Fibroblast of skin of scalp (primary cell): ENCODE data around the gene ZNF92. TPM values are rescaled to one million over a fixed set of nuclear protein-coding genes. Genes with fewer than 3 reads are reported as not detected.
"Not testable (repeated sequence)": the region's sequence is repeated elsewhere in the genome, so short reads cannot be mapped to it uniquely, and the experiment has no call there.

ENCODE experiments used
- DNase-seq: peaks from one replicate; pipeline ENCODE4 v3.0.0-alpha.2; 2013
- polyA plus RNA-seq, 2 experiments: library from polyadenylated mRNA; unstranded; fragments of 120-200 nt; gene quantifications; one replicate each; pipeline ENCODE4 v1.2.1, GENCODE V29; 2013; ENCODE audit not compliant: insufficient read length in 2 of 2

Gene ZNF92
- polyA plus RNA-seq (2013, experiment 1 of 2; ENCODE audit: insufficient read length): 4.3 TPM
- 4.1 TPM for polyA plus RNA-seq (2013, experiment 2 of 2; ENCODE audit: insufficient read length)

DNA sequence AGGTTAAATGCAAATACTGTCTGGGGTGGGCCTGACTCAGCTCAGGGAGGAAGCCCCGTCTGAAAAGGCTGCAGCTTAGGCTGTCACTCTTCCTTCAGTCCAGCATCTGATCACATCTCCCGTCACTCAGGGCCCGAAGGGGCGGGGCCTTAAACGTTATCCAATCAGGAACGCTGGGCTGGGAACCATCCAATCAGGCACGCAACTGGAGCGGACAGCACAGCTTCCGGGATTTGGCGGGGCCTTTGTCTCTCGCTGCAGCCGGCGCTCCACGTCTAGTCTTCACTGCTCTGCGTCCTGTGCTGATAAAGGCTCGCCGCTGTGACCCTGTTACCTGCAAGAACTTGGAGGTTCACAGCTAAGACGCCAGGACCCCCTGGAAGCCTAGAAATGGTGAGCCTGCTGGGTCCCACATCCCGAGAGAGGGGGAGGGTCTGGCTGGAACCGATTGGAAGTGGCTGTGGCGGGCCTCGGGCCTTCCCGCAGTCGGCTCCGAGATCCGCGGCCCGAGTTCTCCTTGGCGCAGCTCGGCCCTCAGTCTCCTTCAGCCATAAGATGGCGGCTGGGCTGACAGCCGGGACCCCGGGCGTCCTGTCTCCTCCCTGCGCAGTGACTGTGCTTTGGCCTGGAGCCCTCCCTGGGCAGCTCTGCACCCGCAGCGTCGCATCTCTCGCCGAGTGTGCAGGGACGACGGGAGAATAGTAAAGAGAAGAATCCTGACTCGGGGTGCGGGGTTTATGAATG, at the start of gene ZNF92:
ZNF92 (plus strand) TSS at position 248 of the 744 bp plus-strand sequence; CDS start at position 391, 143 bp downstream.
- DNase-seq: peak; percentile 95

DNA sequence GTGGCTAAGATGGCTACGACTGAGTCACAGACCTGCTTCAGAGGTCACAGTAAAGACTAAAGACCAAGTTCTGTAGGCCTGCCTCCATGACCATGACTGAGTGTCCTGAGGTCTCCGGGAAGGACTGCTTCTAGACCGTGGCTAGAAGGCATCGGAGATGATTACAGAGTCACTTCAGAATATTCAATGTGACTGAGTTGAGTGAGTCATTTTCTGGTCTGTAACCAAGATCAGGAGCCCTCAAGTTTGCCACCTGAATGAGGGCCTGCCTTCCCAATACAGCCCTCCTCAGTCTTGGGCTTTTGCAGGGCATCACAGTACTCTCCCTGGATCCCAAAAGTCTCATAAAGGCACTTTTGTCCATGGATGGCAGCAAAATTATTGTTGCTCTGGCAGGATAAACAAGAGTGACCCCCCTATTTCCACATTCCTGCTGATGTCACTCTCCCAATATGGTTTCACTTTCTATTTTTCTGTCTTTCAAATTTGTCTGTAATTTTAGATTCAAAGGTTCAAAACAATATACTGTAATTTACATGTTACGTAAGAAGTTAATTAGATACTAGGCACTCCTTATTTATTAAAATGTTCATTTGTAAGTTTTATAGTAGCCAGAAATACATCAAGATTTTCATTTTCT, 47.7 kb upstream of the ZNF92 start:
- DNase-seq: no peak

DNA sequence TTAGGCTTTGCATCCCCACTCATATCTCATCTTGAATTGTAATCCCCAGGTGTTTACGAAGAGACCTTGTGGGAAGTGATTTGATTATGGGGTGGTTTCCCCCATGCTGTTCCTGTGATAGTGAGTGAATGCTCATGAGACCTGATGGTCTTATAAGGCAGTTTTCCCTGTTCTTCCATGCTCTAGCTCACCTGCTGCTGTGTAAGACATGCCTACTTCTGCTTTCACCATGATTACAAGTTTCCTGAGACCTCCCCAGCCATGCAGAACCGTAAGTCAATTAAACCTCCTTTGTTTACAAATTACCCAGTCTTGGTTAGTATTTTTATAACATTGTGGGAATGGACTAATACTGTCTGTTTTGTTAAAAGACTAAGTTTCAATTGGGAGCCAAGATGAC, 35.3 kb upstream of the ZNF92 start:
- DNase-seq: no peak

DNA sequence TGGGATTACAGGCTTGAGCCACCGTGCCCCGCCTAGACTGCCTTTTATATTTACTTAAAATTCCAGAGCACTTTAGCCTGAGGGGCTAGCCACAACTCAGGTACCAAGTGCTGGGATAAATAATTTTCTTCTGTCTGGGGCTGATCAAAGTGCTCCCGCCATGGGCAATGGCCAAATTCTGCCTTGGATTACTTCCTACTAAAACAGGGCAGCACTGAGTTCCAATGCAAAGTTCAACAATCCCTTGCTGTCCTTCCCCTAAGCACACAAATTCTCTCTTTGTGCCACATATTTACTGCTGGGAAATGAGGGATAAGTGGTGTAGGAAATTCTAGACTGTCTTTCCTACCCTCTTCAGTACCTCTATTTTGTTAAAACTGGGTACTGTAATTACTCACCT, 34.4 kb upstream of the ZNF92 start:
- no peak for DNase-seq

DNA sequence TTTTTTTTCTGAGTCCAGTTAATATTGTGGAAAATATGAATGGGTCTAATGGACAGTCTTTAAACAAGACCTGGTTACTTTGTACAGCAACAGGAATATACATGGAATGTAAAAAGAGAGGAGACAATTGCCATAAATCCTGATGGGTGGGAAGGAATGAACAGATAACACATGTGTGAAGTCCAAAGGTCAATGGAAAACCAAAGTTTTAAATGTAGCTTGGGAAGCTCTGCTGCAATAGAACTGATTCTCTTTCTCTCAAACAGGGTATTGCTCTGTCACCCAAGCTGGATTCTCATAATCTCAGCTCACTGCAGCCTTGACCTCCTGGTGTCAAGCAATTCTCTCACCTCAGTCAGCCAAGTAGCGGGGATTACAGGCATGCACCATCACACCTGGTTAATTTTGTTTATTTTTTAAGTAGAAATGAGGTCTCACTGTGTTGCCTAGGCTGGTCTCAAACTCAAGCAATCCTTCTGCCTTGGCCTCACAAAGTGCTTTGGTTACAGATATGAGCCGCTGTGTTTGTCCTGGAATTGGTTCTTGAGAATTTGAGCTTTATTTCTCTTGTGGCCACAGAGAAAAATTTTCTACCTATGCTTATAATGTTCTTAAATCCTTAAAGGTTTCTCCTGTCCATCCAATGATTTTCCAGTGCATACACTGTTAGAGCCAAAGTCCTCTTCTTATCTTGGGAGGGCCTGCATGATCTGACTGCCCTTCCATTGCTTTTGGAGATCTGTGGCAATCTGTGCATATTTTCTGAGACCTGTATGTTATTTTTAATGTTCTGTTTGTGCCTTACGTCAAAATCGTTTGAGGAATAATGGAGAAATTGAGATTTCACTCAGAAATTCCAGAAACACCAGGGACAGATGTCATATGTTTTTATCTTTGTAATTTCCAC, 30.7 kb upstream of the ZNF92 start:
- DNase-seq: no peak

DNA sequence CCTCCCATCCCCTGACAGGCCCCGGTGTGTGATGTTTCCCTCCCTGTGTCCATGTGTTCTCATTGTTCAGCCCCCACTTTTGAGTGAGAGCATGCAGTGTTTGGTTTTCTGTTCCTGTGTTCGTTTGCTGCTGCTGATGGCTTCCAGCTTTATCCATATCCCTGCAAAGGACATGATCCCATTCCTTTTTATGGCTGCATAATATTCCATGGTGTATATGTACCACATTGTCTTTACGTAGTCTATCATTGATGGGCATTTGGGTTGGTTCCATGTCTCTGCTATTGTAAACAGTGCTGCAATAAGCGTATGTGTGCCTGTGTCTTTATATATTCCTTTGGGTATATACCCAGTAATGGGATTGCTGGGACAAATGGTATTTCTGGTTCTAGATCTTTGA, 29.1 kb upstream of the ZNF92 start:
- DNase-seq: not testable (repeated sequence)

DNA sequence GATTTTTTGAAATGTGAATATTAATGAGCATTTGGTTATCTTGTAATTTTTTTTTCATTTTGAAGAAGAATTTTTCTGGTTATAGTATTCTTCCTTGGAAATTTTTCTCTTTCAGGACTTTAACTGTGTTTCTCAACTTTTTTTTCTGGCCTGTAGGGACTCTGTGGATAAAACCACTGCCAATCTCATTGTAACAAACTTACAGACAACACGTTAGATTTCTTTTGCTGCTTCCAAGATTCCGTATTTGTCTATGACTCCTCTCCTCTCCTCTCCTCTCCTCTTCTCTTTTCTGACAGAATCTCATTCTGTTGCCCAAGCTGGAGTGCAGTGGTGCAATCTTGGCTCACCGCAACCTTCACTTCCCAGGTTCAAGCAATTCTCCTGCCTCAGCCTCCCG, 19.4 kb upstream of the ZNF92 start:
- no peak for DNase-seq

DNA sequence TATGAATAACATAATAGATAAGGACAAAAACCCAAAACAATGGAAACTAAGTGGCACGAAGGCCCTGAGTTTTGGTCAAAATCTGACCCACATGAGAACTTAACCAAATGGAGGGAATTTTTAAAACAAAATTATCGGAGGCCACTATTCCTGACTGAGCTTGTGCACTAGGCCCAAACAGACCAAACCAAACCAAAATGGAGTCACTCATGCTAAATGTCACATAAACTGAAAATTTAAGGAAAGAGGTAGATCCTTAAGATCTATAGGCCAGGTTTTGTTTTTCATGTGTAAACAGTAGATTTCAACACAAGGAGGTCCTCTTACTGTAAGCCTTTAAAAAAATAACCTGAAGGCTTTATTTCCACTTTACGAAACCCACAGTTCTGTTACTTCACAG, 3.8 kb upstream of the ZNF92 start:
- DNase-seq: no peak

DNA sequence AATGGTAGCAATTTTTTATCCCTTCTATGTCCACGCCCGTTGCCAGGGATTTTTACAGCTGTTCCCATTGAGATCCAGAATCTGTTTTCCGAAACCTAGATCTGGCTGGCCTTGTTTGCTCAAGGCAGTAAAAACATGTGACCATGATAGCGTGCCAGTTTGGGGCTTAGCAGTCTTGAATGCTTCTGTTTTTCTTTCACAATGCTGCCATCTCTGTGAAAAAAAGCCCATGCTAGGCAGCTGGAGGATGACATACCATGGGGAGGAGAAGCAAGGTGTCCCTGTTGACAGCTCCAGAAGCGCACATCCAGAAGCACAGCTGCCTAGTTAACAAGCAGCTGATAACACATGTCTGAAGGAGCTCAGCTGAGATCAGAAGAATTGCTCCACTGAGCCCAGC, 2.2 kb upstream of the ZNF92 start:
- no peak for DNase-seq

DNA sequence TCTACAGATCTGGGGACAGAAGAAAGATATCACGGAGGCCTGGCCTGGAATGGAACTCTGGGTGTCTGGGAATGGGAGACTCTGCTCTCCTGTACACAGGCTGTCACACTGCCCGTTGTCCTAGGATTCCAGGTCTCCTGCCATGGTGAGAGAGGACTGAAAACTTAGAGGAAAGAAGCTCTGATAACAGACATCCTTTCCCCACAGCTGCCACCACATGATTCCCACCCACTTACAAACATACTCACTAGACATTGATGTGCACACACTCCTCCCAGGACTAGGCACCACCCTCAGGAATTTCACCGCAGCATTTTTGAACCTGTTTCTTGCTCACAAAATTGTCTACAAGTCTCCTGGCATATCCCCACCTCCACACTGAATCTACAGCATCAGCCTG, 5.7 kb downstream of the ZNF92 start:
- DNase-seq: no peak

DNA sequence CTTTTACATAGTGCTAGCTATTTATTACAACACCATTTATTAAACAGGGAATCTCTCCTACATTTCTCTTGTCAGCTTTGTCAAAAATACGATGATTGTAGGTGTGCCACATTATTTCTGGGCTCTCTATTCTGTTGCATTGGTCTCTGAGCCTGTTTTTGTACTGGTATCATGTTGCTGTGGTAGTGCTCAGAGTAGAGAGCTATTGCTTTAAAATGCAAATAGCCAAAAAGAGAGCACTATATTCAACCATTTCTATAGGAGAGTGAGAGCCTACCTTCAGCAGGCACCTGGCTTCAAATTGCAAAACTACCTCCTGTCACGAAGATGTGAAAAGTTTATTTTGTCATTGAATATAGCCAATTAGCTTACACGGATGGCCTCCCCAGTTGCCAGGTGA, 8.1 kb downstream of the ZNF92 start:
- DNase-seq: no peak

DNA sequence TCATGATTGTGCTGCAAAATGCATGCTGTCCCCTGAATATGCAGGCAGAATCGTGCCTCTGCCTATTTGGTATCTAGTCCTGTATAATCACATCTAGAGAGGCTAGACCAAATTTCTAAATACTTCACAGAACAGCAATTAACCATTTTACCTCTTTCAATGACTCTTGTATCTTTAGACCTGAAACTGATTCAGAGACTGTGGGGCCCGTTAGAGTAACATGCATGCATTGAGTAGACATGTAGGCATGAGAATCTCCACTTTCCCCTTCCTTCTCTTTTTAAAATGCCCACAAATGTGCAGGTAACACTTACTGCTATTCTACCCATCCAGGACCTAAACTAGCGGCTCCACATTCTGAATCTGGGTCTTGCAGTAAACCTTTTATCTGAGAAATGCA, 8.8 kb downstream of the ZNF92 start:
- DNase-seq: no peak

DNA sequence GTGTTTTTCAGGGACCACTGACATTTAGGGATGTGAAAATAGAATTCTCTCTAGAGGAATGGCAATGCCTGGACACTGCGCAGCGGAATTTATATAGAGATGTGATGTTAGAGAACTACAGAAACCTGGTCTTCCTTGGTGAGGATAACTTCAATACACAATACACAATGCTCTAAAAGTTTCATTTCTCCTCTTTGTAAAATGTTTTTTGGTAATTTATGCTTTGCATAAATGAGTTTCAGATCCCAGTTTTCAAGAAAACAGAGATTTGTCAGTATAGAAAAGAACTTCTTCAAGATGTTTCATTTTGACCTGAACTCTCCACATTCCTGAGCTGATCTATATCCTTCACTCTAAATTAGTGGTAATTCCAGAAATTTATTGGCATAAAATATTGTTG, 14.2 kb downstream of the ZNF92 start:
- no peak for DNase-seq

DNA sequence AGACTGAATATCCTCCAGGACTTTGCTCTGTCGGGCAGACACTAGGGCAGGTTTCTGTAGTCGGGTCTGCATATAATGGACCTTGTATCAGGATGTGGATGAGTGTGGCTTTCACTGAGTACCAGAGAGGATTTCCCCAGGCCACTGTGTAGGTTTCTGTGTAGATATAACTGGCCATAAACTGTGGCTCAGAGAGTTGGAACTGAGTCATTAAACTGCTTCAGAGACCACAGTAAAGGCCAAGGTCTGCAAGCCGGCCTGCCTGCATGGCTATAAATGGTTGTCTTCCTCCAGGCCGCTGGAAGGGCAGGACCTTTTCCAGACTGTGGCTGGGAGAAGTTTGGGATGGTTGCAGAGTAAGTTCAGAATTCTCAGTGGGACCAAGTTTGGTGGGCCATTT, 16.9 kb downstream of the ZNF92 start:
- no peak for DNase-seq

DNA sequence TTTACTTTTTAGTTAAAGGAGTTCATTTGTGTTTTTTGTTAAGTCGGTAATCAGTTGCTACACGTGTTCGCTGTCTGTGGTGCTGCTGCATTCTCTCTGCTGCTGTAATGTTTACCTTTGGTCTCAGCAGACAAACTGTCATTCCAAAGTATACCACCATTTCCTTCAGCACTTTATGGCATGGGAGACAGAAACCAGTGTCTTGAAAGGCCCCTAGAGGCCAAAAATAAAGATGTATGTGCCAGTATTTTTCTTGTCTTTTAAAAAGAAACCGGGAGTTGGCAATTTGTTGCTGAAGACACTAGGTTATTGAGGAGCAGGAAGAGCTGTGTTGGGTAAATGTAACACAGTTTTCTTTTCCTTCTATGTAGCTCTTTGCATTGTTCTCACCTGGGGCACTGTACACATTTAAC, 24.1 kb downstream of the ZNF92 start:
- peak; percentile 26 for DNase-seq

DNA sequence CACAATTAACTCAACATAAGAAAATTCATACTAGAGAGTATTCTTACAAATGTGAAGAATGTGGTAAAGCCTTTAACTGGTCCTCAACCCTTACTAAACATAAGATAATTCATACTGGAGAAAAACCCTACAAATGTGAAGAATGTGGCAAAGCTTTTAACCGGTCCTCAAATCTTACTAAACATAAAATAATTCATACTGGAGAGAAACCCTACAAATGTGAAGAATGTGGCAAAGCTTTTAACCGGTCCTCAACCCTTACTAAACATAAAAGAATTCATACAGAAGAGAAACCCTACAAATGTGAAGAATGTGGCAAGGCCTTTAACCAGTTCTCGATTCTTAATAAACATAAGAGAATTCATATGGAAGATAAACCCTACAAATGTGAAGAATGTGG, 25.0 kb downstream of the ZNF92 start:
- DNase-seq: peak; percentile 25

DNA sequence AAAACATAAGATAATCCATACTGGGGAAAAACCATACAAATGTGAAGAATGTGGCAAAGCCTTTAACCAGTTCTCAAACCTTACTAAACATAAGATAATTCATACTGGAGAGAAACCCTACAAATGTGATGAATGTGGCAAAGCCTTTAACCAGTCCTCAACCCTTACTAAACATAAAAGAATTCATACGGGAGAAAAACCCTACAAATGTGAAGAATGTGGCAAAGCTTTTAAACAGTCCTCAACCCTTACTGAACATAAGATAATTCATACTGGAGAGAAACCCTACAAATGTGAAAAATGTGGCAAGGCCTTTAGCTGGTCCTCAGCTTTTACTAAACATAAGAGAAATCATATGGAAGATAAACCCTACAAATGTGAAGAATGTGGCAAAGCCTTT, 25.4 kb downstream of the ZNF92 start:
- peak; percentile 27 for DNase-seq

DNA sequence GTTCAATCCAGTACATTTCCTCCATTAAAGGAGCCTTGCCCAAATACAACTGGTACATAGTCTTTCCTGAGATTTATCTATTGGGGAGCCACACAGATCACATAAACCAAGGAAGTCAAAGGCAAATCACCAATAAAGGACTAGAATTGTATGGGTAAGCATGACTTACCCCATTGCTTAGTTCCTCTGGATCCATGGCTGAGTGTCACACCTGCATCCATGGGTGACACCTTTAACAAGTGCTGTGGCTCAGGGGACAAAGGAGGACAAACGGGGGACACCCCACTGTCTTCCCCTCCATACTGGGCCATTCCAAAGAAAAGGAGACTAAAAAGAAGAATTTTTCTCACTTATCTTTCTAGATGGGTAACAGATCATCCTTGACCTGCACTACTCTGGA, 30.4 kb downstream of the ZNF92 start:
- DNase-seq: no peak

DNA sequence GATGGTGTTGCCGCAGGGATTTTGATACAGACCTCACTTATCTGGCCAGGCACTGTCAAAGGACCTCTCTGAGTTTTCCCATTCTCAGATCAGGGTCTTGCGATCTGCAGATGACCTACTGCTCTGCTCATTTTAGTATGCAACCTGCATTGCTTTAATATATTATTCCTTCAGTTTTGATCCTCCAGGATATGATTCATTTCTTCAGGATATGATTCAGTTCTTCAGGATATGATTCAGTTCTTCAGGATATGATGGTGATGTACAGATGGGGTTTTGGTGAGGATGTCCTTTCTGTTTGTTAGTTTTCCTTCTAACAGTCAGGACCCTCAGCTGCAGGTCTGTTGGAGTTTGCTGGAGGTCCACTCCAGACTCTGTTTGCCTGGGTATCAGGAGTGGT, 33.1 kb downstream of the ZNF92 start:
- not testable (repeated sequence) for DNase-seq

DNA sequence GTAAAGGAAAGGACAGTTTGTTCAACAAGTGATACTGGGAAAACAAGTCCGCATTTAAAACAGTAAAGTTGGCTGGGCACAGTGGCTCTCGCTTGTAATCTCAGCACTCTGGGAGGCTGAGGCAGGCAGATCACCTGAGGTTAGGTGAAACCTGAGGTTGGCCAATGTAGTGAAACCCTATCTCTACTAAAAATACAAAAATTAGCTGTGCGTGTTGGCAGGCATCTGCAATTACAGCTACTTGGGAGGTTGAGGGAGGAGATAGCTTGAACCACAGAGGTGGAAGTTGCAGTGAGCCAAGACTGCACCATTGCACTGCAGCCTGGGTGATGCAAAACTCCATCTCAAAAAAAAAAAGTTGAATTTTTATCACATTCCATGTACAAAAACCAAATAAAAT, 35.7 kb downstream of the ZNF92 start:
- DNase-seq: no peak

DNA sequence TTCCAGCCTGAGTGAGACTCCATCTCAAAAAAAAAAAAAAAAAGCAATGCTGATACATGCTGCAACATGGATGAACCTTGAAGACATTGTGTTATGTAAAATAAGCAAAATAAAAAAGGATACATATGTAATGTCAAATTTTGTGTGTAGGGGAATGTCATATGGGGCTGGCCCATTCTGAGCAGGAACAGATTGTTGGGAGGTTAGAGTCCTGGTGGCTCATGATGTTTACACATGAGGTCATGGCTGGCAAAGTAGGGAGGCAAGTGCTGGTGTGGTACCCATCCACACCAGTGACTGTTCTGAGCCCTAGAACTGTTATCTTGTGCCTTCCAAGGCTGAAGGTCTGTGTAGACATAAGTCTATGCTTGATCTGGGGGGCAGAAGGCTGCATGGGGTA, 37.6 kb downstream of the ZNF92 start:
- no peak for DNase-seq

DNA sequence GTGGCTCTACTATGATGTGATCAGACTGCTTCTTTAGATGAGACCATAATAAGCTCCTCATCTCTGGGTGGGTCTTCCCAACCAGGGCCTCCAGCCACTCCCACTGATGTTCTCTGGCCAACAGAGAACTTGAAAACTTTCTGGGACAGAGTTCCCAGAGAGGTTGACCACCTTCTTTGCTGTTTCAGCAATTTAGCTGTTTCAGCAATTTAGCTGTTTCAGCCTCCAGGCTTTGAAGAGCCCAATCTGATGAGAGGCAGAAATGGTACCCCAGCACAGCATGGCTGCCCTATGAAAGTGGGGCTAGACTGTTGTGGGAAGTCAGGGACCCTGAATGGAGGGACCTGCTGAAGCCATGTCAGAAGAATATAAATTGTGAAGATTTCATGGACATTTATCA, 49.0 kb downstream of the ZNF92 start:
- no peak for DNase-seq

DNA sequence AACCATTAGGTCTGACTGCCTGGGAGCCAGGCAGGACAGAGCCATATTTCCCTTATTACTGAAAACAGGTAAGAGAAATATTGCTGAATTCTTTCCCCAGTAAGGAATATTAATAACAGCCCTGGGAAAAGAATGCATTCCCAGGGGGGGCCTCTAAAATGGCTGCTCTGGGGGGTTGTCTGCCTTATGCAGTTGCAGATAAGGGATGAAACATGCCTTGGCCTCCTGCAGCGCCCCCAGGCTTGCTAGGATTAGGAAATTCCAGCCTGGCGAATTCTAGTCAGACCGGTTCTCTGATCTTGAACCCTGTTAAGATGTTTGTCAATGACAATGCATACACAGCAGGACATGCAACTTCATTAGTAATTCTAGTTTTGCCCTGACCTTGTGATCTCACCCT, 49.6 kb downstream of the ZNF92 start:
- not testable (repeated sequence) for DNase-seq
